GM19372 (cell line): ENCODE results near the gene NOXO1.
"Not testable (repeated sequence)": the region's sequence is repeated elsewhere in the genome, so short reads cannot be mapped to it uniquely, and the experiment has no call there.

Experiments
- ATAC-seq: cut with Tn5 transposase; IDR thresholded peaks from one replicate; pipeline ENCODE4 v1.9.1; 2021; ENCODE audit warnings: mild to moderate bottlenecking, low read depth, moderate library complexity; ENCODE audit not compliant: unreplicated experiment

Gene NOXO1

GRCh38 chr16:1964506-1965395, 16.5 kb downstream of the NOXO1 start, which contains the start of gene RPS2:
TSS of gene RPS2 (minus strand) at chr16:1964826. CDS start at chr16:1964625, 201 bp downstream.
- peak; percentile 83 for ATAC-seq

GRCh38 chr16:1963806-1964505, 17.3 kb downstream of the NOXO1 start:
- ATAC-seq, result peak; percentile 5

- not testable (repeated sequence) for ATAC-seq
Measured at GRCh38 chr16:1962161-1963153, 18.8 kb downstream of the NOXO1 start.

GRCh38 chr16:1961651-1962067, 19.6 kb downstream of the NOXO1 start:
- ATAC-seq, result no peak

GRCh38 chr16:1960665-1961630, 20.3 kb downstream of the NOXO1 start:
- no peak for ATAC-seq

- ATAC-seq, result peak; percentile 69
Measured at GRCh38 chr16:1959269-1960039, 21.8 kb downstream of the NOXO1 start, which contains the start of gene NDUFB10. TSS of gene NDUFB10 (plus strand) at chr16:1959538. CDS start at chr16:1959625, 87 bp downstream.

- ATAC-seq, result peak; percentile 2
Measured at GRCh38 chr16:1958715-1959268, 22.5 kb downstream of the NOXO1 start.

- not testable (repeated sequence) for ATAC-seq
Measured at GRCh38 chr16:1958143-1958491, 23.2 kb downstream of the NOXO1 start.

- ATAC-seq, result not testable (repeated sequence)
Measured at GRCh38 chr16:1957434-1958142, 23.7 kb downstream of the NOXO1 start.

GRCh38 chr16:1953734-1954133, 27.5 kb downstream of the NOXO1 start:
- no peak for ATAC-seq

GRCh38 chr16:1950559-1950958, 30.7 kb downstream of the NOXO1 start:
- ATAC-seq, result no peak

- ATAC-seq, result no peak
Measured at GRCh38 chr16:1950047-1950446, 31.2 kb downstream of the NOXO1 start.

GRCh38 chr16:1949507-1949906, 31.8 kb downstream of the NOXO1 start:
- no peak for ATAC-seq

GRCh38 chr16:1947369-1947670, 33.9 kb downstream of the NOXO1 start:
- no peak for ATAC-seq

GRCh38 chr16:1946495-1947368, 34.5 kb downstream of the NOXO1 start:
- ATAC-seq, result no peak

- no peak for ATAC-seq
Measured at GRCh38 chr16:1945559-1946391, 35.5 kb downstream of the NOXO1 start.
